DOHH2 (cell line): ENCODE results near the gene SEPTIN11.

Source experiments
- H3F3A ChIP-seq: fragments of 200-600 bp; sonication (generic), shearing (Covaris generic); 2 replicates; pipeline ENCODE4 v1.6.0; 2016; ENCODE audit warnings: antibody characterized with exemption, mild to moderate bottlenecking; ENCODE audit not compliant: control insufficient read depth, insufficient read depth
- H3K27ac ChIP-seq: fragments of 200-600 bp; sonication (generic); 2 replicates; pipeline ENCODE4 v1.5.1; 2014; ENCODE audit warnings: low read depth, mild to moderate bottlenecking, low read length, moderate library complexity
- H3K27me3 ChIP-seq: fragments of 200-600 bp; sonication (generic); 2 replicates; pipeline ENCODE4 v1.6.1; 2014; ENCODE audit warnings: mild to moderate bottlenecking, low read length, mixed read lengths; ENCODE audit not compliant: control insufficient read depth
- H3K36me3 ChIP-seq: fragments of 200-600 bp; sonication (generic); 2 replicates; pipeline ENCODE4 v1.6.1; 2014; ENCODE audit warnings: mild to moderate bottlenecking, low read length, moderate library complexity, mixed read lengths; ENCODE audit not compliant: control insufficient read depth
- H3K4me1 ChIP-seq: fragments of 200-600 bp; sonication (generic); 2 replicates; pipeline ENCODE4 v1.6.1; 2014; ENCODE audit warnings: mild to moderate bottlenecking, low read length, mixed read lengths; ENCODE audit not compliant: control insufficient read depth
- H3K4me2 ChIP-seq: fragments of 200-600 bp; sonication (generic); 2 replicates; pipeline ENCODE4 v1.6.0; 2014; ENCODE audit warnings: mild to moderate bottlenecking, low read length, moderate library complexity
- H3K4me3 ChIP-seq: fragments of 200-600 bp; sonication (generic); 2 replicates; pipeline ENCODE4 v1.5.1; 2014; ENCODE audit warnings: mild to moderate bottlenecking, low read length, mixed read lengths
- H3K79me2 ChIP-seq: fragments of 200-600 bp; sonication (generic); 2 replicates; pipeline ENCODE4 v1.6.1; 2014; ENCODE audit warnings: mild to moderate bottlenecking, low read length, mixed read lengths; ENCODE audit not compliant: control insufficient read depth
- H3K9me2 ChIP-seq: fragments of 200-600 bp; sonication (generic); replicated peaks from 2 replicates; pipeline ENCODE4 v1.6.1; 2014; ENCODE audit warnings: mild to moderate bottlenecking, low read length, mixed read lengths; ENCODE audit not compliant: control insufficient read depth
- H3K9me3 ChIP-seq: fragments of 200-600 bp; sonication (generic); 2 replicates; pipeline ENCODE4 v1.6.1; 2014; ENCODE audit warnings: antibody characterized with exemption, low read length, mixed read lengths; ENCODE audit not compliant: control insufficient read depth, insufficient read depth
- H4K20me1 ChIP-seq: fragments of 200-600 bp; sonication (generic); 2 replicates; pipeline ENCODE4 v1.6.0; 2014; ENCODE audit warnings: low read depth, mild to moderate bottlenecking, antibody characterized with exemption, low read length, moderate library complexity; ENCODE audit not compliant: control insufficient read depth, insufficient read depth
- EZH2phosphoT487 ChIP-seq: fragments of 200-600 bp; sonication (generic); IDR thresholded peaks from 2 replicates; pipeline ENCODE4 v1.6.1; 2017; ENCODE audit warnings: borderline replicate concordance, mild to moderate bottlenecking, antibody characterized with exemption, low read length, moderate library complexity, mixed read lengths
- TF ChIP-seq, protein P1 (sequence below): fragments of 200-600 bp; sonication (generic); IDR thresholded peaks from one replicate; pipeline ENCODE4 v1.5.1; 2014; ENCODE audit warnings: antibody characterized with exemption, mild to moderate bottlenecking, low read depth, low read length; ENCODE audit not compliant: poor library complexity, severe bottlenecking

Gene SEPTIN11

DNA sequence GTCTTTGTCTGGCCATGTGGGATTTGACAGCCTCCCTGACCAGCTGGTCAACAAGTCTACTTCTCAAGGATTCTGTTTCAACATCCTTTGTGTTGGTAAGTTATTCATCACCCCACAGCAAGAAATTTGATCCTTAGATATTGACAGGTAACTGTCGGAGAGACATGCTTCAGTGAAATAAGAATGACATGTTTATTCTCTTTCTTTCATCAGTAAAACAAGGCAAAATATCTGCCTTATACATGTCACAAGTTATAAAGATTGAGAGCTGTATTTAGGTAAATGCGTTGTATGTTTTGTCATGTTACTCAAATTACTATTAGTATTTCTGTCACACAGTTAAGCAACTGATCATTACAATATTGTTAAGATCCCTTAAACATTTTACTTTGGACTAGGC lies 46.9 kb downstream of the SEPTIN11 start:
- TF ChIP-seq, protein P1, sequence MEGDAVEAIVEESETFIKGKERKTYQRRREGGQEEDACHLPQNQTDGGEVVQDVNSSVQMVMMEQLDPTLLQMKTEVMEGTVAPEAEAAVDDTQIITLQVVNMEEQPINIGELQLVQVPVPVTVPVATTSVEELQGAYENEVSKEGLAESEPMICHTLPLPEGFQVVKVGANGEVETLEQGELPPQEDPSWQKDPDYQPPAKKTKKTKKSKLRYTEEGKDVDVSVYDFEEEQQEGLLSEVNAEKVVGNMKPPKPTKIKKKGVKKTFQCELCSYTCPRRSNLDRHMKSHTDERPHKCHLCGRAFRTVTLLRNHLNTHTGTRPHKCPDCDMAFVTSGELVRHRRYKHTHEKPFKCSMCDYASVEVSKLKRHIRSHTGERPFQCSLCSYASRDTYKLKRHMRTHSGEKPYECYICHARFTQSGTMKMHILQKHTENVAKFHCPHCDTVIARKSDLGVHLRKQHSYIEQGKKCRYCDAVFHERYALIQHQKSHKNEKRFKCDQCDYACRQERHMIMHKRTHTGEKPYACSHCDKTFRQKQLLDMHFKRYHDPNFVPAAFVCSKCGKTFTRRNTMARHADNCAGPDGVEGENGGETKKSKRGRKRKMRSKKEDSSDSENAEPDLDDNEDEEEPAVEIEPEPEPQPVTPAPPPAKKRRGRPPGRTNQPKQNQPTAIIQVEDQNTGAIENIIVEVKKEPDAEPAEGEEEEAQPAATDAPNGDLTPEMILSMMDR: no peak
- TF ChIP-seq EZH2phosphoT487: no peak
- H3F3A ChIP-seq: no peaks in the 10 kb centered on the region
- H3K27me3 ChIP-seq: no peaks in the 10 kb centered on the region
- H3K4me1 ChIP-seq: peaks cover 16% of the 10 kb centered on the region
- peaks cover 11% of the 10 kb centered on the region for H3K79me2 ChIP-seq
- no peaks in the 10 kb centered on the region for H4K20me1 ChIP-seq
- no peak overlapping the region for H3K4me2 ChIP-seq
- H3K9me3 ChIP-seq: no peaks in the 10 kb centered on the region
- H3K27ac ChIP-seq: no peak overlapping the region
- no peak overlapping the region for H3K4me3 ChIP-seq
- no peaks in the 10 kb centered on the region for H3K9me2 ChIP-seq
- peaks cover 18% of the 10 kb centered on the region for H3K36me3 ChIP-seq

DNA sequence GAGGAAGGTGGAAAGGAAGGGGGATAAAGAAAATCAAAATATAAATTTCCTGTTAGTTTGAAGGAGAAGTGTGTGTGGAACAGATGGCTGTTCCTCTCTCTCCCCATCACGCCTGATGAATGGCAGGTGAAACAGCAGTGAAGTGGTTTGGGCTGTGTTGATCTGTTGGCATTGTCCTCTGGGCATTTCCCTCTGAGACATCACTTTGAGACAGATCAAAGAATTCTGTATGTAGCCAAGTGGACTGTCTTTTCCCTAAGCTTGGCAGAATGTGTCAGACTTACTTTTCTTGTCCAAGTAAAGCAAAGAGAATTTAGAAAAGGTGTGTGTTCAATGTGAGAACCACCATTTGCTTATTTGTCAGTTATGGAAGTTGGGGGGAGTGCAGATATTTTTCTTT lies 47.5 kb downstream of the SEPTIN11 start:
- H4K20me1 ChIP-seq: no peaks in the 10 kb centered on the region
- peaks cover 11% of the 10 kb centered on the region for H3K79me2 ChIP-seq
- H3K9me3 ChIP-seq: no peaks in the 10 kb centered on the region
- H3K27ac ChIP-seq: no peak overlapping the region
- no peak overlapping the region for H3K4me2 ChIP-seq
- peaks cover 16% of the 10 kb centered on the region for H3K4me1 ChIP-seq
- no peaks in the 10 kb centered on the region for H3K9me2 ChIP-seq
- H3K4me3 ChIP-seq: no peak overlapping the region
- peaks cover 22% of the 10 kb centered on the region for H3K36me3 ChIP-seq
- TF ChIP-seq, protein P1: no peak
- TF ChIP-seq EZH2phosphoT487: no peak
- H3K27me3 ChIP-seq: no peaks in the 10 kb centered on the region
- no peaks in the 10 kb centered on the region for H3F3A ChIP-seq

DNA sequence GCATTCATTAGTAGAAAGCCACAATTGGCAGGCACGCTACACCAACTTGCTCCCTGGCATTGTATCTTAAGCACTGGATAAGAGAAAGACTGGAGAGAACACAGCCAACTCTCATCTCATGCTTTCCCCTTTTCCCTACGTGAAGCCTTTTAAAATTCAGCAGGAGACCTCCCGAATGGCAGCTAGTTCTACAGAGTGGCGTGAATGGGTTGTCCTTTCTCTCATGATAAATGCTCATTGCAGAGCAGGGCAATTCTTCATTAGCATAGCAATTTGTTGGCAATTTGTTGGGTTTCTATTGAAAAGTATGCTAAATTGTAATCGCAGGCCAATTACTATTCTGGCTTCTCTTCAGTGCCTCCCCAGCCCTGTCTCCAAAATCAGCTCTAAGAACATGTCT lies 48.0 kb downstream of the SEPTIN11 start:
- H3K9me3 ChIP-seq: no peaks in the 10 kb centered on the region
- H3K27ac ChIP-seq: no peak overlapping the region
- peaks cover 16% of the 10 kb centered on the region for H3K4me1 ChIP-seq
- no peaks in the 10 kb centered on the region for H3F3A ChIP-seq
- H3K27me3 ChIP-seq: no peaks in the 10 kb centered on the region
- H3K79me2 ChIP-seq: peaks cover 11% of the 10 kb centered on the region
- no peaks in the 10 kb centered on the region for H4K20me1 ChIP-seq
- H3K36me3 ChIP-seq: peaks cover 24% of the 10 kb centered on the region
- no peak overlapping the region for H3K4me3 ChIP-seq
- no peak overlapping the region for H3K4me2 ChIP-seq
- no peaks in the 10 kb centered on the region for H3K9me2 ChIP-seq
- TF ChIP-seq, protein P1: no peak
- TF ChIP-seq EZH2phosphoT487: no peak
